GM18873 (cell line): ENCODE data around the gene AKR1C1.
"Not testable (repeated sequence)": the region's sequence is repeated elsewhere in the genome, so short reads cannot be mapped to it uniquely, and the experiment has no call there.

ENCODE experiments used
- ATAC-seq: cut with Tn5 transposase; IDR thresholded peaks from one replicate; pipeline ENCODE4 v1.9.1; 2021; ENCODE audit warnings: mild to moderate bottlenecking, moderate library complexity, moderate number of reproducible peaks; ENCODE audit not compliant: unreplicated experiment, low FRiP score

The AKR1C1 gene

DNA sequence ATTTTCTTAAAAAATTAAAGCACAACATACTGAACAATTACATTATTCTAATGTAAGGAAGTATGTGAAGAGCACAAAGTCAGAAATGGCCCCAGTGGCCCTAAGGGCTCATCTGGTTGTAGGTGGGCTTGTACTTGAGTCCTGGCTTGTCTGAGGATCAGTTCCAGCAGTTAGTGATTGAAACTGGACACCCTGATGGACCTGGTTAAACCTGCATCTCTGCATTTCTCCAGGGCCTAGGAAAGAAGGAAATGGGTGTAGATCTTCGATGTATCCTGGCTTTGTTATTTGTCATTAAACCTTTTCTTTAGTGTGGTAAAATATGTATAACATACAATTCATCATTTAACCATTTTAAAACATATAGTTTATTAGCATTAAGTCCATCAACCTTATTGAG lies 50.2 kb downstream of the AKR1C1 start:
- no peak for ATAC-seq

GRCh38 chr10:5014200-5014910 lies 51.1 kb downstream of the AKR1C1 start:
- not testable (repeated sequence) for ATAC-seq

GRCh38 chr10:5014936-5015335 lies 51.7 kb downstream of the AKR1C1 start:
- ATAC-seq = no peak

DNA sequence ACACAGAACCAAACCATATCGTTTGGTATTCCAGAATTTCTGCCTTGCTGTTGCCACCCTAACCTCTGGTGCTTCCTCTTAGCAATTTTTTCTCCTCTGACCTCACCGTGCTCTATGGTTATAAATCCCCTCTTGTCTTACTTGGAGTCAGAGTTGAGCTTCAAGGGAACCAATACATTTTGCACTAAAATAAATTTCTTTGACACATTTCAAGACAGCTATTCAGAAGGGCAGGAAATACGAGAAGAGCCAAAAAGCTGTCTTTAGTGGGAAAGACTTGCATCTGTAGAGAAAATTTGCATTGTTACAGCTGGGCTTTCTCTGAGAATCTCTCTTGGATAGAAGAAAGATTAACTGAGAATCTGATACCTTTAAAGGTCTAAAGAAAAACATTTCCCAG lies 54.9 kb downstream of the AKR1C1 start:
- no peak for ATAC-seq

DNA sequence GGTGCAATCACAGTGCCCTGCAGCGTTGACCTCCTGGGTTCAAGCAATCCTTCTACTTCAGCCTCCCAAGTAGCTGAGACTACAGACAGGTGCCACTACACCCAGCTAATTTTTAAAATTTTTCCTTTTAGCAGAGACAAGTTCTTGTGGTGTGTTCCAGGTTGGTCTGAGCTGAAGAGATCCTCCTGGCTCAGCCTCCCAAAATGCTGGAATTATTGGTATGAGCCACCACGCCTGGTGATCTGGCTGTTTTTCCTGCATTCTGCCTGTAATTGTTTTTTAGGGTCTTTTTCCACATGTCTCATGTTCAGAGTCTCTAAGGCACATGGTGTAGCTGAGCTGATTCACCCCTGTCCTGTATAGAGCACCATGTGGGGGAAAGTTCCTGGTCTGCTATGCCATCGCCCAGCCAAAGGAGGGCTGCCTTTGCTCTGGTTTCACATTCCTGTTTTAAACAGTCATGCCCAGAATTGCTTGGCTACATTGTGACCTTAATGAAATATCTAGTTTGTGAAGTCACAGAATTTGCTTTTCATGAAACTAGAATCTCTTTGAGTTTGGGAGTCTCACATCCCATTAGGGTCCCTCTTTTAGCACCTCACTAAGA lies 55.6 kb downstream of the AKR1C1 start:
- not testable (repeated sequence) for ATAC-seq

DNA sequence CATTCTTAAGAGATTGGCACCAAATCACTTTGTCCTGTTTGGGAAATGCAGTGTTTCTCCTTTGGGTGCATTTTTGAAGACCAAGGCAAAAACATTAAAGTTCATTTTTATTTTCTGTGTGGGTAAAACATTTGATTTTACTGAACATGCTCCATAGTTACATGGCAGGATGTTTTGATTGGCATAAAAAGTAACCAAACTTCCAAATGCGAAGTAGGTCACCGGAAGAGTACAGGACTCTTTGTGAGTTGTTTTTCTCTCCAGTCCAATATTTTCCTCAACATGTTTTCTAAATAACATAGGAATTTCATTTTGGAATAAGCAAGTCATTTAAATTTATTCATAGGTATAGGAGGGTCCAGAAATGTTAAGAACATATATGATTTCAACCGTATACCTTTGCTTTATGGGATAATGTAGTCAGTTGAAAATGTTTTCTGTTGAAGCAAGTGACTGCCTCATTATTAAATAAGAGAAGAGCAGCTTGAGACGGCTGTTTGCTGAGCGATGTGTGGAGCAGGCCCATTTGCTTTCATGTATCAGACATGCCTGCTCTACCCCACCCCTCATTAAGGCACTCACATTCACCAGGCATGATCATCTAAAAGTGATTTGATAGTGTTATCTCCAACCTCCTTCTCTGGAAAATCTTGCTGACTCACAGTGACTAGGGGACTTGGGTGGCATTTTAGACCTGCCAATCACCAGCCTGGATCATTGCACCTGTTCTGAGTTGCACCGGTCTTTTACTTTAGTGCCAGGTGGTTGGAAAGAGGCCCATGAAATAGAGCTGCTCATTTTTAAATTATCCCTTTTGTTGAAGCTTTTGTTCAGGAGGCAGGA lies 56.8 kb downstream of the AKR1C1 start:
- not testable (repeated sequence) for ATAC-seq

DNA sequence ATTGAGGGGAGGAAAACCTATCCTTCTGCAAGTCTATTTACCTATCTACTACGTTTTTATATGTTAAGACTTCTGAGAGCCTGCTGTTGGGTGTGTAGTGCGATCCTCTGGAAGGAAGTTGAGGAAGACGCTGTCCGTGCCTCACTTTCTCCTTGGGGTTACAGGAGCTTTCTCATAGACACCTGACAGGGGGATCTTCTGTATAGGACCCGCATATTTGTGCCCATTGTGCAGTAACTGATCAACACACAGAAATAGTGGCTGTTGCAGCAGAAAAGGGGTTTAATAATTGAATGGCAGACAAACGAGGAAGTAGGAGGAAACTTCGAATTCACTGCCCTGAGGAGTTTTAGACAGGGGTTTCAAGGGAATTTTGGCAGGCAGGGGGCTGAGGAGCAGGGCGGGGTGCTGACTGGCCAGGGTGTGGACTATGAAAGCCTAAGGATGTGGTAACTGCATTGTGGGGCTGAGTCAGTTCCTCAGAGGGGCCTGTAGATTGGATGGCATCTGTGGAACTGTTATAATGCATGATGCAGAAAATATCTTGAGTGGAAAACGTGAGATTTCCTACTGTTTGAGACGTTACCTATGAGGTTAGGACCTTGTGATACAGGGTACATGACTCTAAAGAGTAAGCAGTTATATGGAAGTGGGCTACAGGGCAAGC lies 58.5 kb downstream of the AKR1C1 start:
- not testable (repeated sequence) for ATAC-seq

- no peak for ATAC-seq
These were observed 60.1 kb downstream of the AKR1C1 start for GRCh38 chr10:5023177-5023805.

GRCh38 chr10:5025461-5025881 lies 62.3 kb downstream of the AKR1C1 start:
- ATAC-seq = not testable (repeated sequence)

- no peak for ATAC-seq
These were observed 67.8 kb downstream of the AKR1C1 start for GRCh38 chr10:5030989-5031388.

DNA sequence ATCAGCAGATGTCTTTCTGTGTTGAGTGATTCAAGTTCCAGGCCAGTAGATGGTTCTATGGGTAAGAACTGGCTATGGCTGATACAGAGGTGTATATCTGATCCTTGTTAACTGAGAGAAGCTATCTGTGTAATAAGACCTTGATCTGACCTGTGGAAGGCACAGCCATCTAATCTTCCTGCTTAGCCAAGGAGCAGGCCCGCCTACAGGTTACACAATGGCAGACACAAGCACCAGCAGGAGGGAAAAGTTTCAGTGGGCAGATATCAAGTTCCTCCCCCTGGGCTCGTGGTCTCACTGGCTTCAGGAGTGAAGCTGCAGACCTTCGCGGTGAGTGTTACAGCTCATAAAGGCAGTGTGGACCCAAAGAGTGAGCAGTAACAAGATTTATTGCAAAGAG lies 68.4 kb downstream of the AKR1C1 start:
- not testable (repeated sequence) for ATAC-seq

DNA sequence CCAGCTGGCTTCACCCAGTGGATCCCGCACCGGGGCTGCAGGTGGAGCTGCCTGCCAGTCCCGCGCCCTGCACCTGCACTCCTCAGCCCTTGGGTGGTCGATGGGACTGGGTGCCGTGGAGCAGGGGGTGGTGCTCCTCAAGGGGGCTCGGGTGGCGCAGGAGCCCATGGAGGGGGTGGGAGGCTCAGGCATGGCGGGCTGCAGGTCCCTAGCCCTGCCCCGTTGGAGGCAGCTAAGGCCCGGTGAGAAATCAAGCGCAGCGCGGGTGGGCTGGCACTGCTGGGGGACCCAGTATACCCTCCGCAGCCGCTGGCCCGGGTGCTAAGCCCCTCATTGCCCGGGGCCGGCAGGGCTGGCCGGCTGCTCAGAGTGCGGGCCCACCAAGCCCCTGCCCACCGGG lies 69.2 kb downstream of the AKR1C1 start:
- not testable (repeated sequence) for ATAC-seq
